ENCODE results near the gene AQP3. TPM values are rescaled to one million over a fixed set of nuclear protein-coding genes. Genes with fewer than 3 reads are reported as not detected.
A peak's percentile ranks its signal among the peaks of the same experiment; 100 is the strongest.

Gene AQP3
- total and polyA plus RNA-seq, 8 donors = 1.7 to 319 (median 24.0) TPM

- intact Hi-C loops (cut with DNase I; ENCODE audit: low total_unique reads) = no loop called here
- DNase-seq = peak; percentile 47 to 75
These were observed 1.0 kb downstream of the AQP3 start for GRCh38 chr9:33446240-33446945.

DNA sequence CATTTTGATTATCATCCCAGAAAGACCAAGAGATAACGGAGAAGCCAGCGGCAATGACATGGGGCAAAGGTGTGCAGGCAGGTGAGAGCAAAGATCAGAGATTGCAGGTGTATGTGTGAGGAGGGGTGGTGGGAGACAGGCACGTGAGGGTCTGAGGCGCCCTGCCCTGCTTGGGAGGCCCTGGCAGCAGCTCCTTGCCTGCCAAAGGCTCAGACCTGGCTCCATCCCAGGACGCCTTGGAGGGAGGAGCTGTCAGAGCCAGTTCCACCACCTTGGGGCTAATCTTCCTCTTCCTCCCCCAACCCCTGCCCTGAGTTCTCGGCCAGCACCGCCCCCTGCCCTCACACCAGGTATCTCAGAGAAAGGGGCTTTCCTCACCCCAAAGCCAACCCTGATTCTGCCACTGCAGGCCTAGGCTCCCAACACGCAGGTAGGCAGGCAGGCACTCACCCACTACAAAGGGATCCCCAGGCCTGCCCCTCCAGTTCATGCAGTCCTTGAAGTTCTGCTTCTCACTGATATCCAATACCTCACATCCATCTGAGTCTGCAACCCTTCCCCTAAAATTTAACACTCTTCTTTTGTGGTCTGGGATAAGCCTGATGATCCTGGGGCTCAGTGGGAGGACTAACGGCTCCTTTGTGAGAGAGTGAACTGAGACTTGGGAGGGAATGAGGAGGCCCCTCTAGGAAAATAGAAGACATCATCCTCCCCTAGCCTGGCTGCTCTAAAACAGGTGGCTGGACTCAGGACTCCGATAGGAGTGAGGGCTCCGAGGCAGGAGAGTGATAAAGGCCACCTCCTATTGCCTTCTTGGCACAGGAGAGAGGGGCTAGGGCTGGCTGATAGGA lies 1.8 kb downstream of the AQP3 start:
- intact Hi-C loops (cut with DNase I; ENCODE audit: low total_unique reads) = no loop called here
- peaks cover 21 to 57% (median 45%) of the 10 kb centered on the region in 4 donors for H3K4me1 ChIP-seq
- peak overlapping the region; percentile 75 to 86 (median 78) for H3K27ac ChIP-seq
- peaks cover 0 to 31% (median 23%) of the 10 kb centered on the region in 4 donors for H3K36me3 ChIP-seq
- peak overlapping the region; percentile 45 to 62 (median 54) for H3K4me3 ChIP-seq
- peak; percentile 73 to 86 for DNase-seq
- 38 to 64% (median 45%) methylated on average over 11 of the region's 11 CpGs for WGBS, 5 donors
- TF ChIP-seq POLR2AphosphoS5 (IDR thresholded peaks at IDR 0.05) (peak in 1 of 3 donors; percentile 14), EP300 (IDR thresholded peaks at IDR 0.05) (no peak), POLR2A (IDR thresholded peaks at IDR 0.05) (no peak)
- TF ChIP-seq, protein P1, sequence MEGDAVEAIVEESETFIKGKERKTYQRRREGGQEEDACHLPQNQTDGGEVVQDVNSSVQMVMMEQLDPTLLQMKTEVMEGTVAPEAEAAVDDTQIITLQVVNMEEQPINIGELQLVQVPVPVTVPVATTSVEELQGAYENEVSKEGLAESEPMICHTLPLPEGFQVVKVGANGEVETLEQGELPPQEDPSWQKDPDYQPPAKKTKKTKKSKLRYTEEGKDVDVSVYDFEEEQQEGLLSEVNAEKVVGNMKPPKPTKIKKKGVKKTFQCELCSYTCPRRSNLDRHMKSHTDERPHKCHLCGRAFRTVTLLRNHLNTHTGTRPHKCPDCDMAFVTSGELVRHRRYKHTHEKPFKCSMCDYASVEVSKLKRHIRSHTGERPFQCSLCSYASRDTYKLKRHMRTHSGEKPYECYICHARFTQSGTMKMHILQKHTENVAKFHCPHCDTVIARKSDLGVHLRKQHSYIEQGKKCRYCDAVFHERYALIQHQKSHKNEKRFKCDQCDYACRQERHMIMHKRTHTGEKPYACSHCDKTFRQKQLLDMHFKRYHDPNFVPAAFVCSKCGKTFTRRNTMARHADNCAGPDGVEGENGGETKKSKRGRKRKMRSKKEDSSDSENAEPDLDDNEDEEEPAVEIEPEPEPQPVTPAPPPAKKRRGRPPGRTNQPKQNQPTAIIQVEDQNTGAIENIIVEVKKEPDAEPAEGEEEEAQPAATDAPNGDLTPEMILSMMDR (IDR thresholded peaks at IDR 0.05) = no peak
- H3K27me3 ChIP-seq = peaks cover 0 to 8% (median 0%) of the 10 kb centered on the region in 3 donors
- no peaks in the 10 kb centered on the region for H3K9me3 ChIP-seq

More at GRCh38 chr9:33446240-33446945, 1.0 kb downstream of the AQP3 start:
- Histone ChIP-seq H3K27me3 (peaks cover 0 to 8% (median 0%) of the 10 kb centered on the region in 3 donors), H3K27ac (peak overlapping the region; percentile 75 to 86 (median 78)), H3K9me3 (no peaks in the 10 kb centered on the region), H3K4me3 (peak overlapping the region; percentile 45 to 62 (median 54)), H3K36me3 (peaks cover 0 to 23% (median 22%) of the 10 kb centered on the region in 4 donors), H3K4me1 (peaks cover 21 to 57% (median 45%) of the 10 kb centered on the region in 4 donors)
- WGBS, 5 donors = 13 to 38% (median 25%) methylated on average over 12 of the region's 12 CpGs
- no peak for TF ChIP-seq POLR2A (IDR thresholded peaks at IDR 0.05)
- peak in 2 of 3 donors; percentile 22 to 28 for TF ChIP-seq POLR2AphosphoS5 (IDR thresholded peaks at IDR 0.05)

- H3K36me3 ChIP-seq = peaks cover 0 to 34% (median 23%) of the 10 kb centered on the region in 4 donors
- TF ChIP-seq POLR2A (IDR thresholded peaks at IDR 0.05) = no peak
- no peak for TF ChIP-seq EP300 (IDR thresholded peaks at IDR 0.05)
- TF ChIP-seq, protein P1 (IDR thresholded peaks at IDR 0.05) = no peak
- TF ChIP-seq POLR2AphosphoS5 (IDR thresholded peaks at IDR 0.05) = no peak
- peak overlapping the region in 1 of 5 donors; percentile 2 for H3K27ac ChIP-seq
- peaks cover 0 to 8% (median 0%) of the 10 kb centered on the region in 3 donors for H3K27me3 ChIP-seq
- DNase-seq = no peak
- H3K4me3 ChIP-seq = no peak overlapping the region
- H3K4me1 ChIP-seq = peaks cover 27 to 65% (median 51%) of the 10 kb centered on the region in 4 donors
- WGBS, 5 donors = 71 to 80% (median 75%) methylated on average over 9 to 10 of the region's 10 CpGs
- H3K9me3 ChIP-seq = no peaks in the 10 kb centered on the region
- intact Hi-C loops (cut with DNase I; ENCODE audit: low total_unique reads) = no loop called here
These were observed 3.8 kb downstream of the AQP3 start for GRCh38 chr9:33443464-33444154.

DNA sequence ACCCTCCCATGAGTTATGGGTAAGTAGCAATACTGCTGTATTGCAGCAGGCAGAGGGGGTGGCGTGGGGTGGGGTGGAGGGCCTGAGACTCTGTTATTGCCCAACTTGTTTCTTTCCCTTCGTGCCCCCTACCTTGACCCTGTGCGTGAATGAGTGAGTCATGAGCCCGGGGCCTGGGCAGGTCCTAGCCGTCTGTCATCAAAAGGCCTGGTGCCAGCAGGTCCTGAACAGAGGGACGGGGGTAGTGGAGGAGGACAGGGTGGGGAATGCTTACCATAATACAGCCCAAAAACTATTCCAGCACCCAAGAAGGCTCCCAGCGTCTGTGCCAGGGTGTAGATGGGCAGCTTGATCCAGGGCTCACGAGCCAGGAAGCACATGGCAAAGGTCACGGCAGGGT lies 4.3 kb downstream of the AQP3 start:
- Histone ChIP-seq H3K4me1 (peaks cover 27 to 62% (median 48%) of the 10 kb centered on the region in 4 donors), H3K27me3 (peaks cover 0 to 8% (median 0%) of the 10 kb centered on the region in 3 donors)

More for the DNA sequence above, 4.3 kb downstream of the AQP3 start:
- no peak overlapping the region for H3K4me3 ChIP-seq
- 67 to 72% (median 69%) methylated on average over 8 to 9 of the region's 9 CpGs for WGBS, 5 donors
- peak overlapping the region in 1 of 5 donors; percentile 2 for H3K27ac ChIP-seq
- H3K36me3 ChIP-seq = peaks cover 0 to 34% (median 23%) of the 10 kb centered on the region in 4 donors
- no peaks in the 10 kb centered on the region for H3K9me3 ChIP-seq
- no peak for TF ChIP-seq EP300 (IDR thresholded peaks at IDR 0.05)
- no peak for TF ChIP-seq POLR2AphosphoS5 (IDR thresholded peaks at IDR 0.05)
- TF ChIP-seq, protein P1 (IDR thresholded peaks at IDR 0.05) = no peak
- no peak for TF ChIP-seq POLR2A (IDR thresholded peaks at IDR 0.05)
- intact Hi-C loops (cut with DNase I; ENCODE audit: low total_unique reads) = no loop called here
- peak in 1 of 2 donors; percentile 56 for DNase-seq

Data from stomach (tissue), 9 donors.